Measurements from ENCODE around the gene BSPH1.
"Not testable (repeated sequence)": the region's sequence is repeated elsewhere in the genome, so short reads cannot be mapped to it uniquely, and the experiment has no call there.

The BSPH1 gene

GRCh38 chr19:47996230-47996727, 4.3 kb upstream of the BSPH1 start:
- Histone ChIP-seq H3K27me3 (ENCODE audit: insufficient read depth, insufficient read length) (no peaks in the 10 kb centered on the region), H3K4me3 (ENCODE audit: insufficient read length, low read depth) (no peak overlapping the region), H3K36me3 (ENCODE audit: insufficient read depth, insufficient read length, low read length) (no peaks in the 10 kb centered on the region), H3K4me1 (ENCODE audit: insufficient read depth, insufficient read length) (no peaks in the 10 kb centered on the region), H3K9me3 (ENCODE audit: insufficient read depth, low read length) (peaks cover 5% of the 10 kb centered on the region; the same call in 1 of the 2 replicates), H3K9ac (ENCODE audit: insufficient read length, low read depth) (no peak overlapping the region)
- DNase-seq (ENCODE audit: low read depth, low spot score): no peak
- TF ChIP-seq YY1 (IDR thresholded peaks at IDR 0.05; ENCODE audit: insufficient read depth, insufficient read length): no peak
- no peak for TF ChIP-seq SUZ12 (IDR thresholded peaks at IDR 0.05; ENCODE audit: extremely low read depth, insufficient read depth, insufficient read length)
- TF ChIP-seq ZNF274 (IDR thresholded peaks at IDR 0.05; ENCODE audit: low read depth, low read length): no peak

- no peaks in the 10 kb centered on the region for H3K27me3 ChIP-seq (ENCODE audit: insufficient read depth, insufficient read length)
- H3K4me3 ChIP-seq (ENCODE audit: insufficient read length, low read depth): no peak within 1 kb of the TSS
- TF ChIP-seq SUZ12 (IDR thresholded peaks at IDR 0.05; ENCODE audit: extremely low read depth, insufficient read depth, insufficient read length): no peak
- TF ChIP-seq YY1 (IDR thresholded peaks at IDR 0.05; ENCODE audit: insufficient read depth, insufficient read length): no peak
- TF ChIP-seq ZNF274 (IDR thresholded peaks at IDR 0.05; ENCODE audit: low read depth, low read length): no peak
- no peaks in the 10 kb centered on the region for H3K9me3 ChIP-seq (ENCODE audit: insufficient read depth, low read length)
- H3K36me3 ChIP-seq (ENCODE audit: insufficient read depth, insufficient read length, low read length): no peaks in the 10 kb centered on the region
- H3K4me1 ChIP-seq (ENCODE audit: insufficient read depth, insufficient read length): no peaks in the 10 kb centered on the region
- no peak within 1 kb of the TSS for H3K9ac ChIP-seq (ENCODE audit: insufficient read length, low read depth)
- no peak for DNase-seq (ENCODE audit: low read depth, low spot score)
Measured at GRCh38 chr19:47994209-47994802, 2.3 kb upstream of the BSPH1 start, which contains the start of gene ELSPBP1. Gene ELSPBP1, plus strand, starts transcription at chr19:47994632. Its CDS starts 14,036 bp downstream, at chr19:48008668.

- Histone ChIP-seq H3K9me3 (ENCODE audit: insufficient read depth, low read length) (no peaks in the 10 kb centered on the region), H3K36me3 (ENCODE audit: insufficient read depth, insufficient read length, low read length) (no peaks in the 10 kb centered on the region), H3K27me3 (ENCODE audit: insufficient read depth, insufficient read length) (no peaks in the 10 kb centered on the region), H3K9ac (ENCODE audit: insufficient read length, low read depth) (no peak overlapping the region), H3K4me3 (ENCODE audit: insufficient read length, low read depth) (no peak overlapping the region), H3K4me1 (ENCODE audit: insufficient read depth, insufficient read length) (no peaks in the 10 kb centered on the region)
- TF ChIP-seq SUZ12 (IDR thresholded peaks at IDR 0.05; ENCODE audit: extremely low read depth, insufficient read depth, insufficient read length) (no peak), YY1 (IDR thresholded peaks at IDR 0.05; ENCODE audit: insufficient read depth, insufficient read length) (no peak), ZNF274 (IDR thresholded peaks at IDR 0.05; ENCODE audit: low read depth, low read length) (no peak)
- no peak for DNase-seq (ENCODE audit: low read depth, low spot score)
Measured at GRCh38 chr19:47991191-47991808, 670 bp downstream of the BSPH1 start.

DNA sequence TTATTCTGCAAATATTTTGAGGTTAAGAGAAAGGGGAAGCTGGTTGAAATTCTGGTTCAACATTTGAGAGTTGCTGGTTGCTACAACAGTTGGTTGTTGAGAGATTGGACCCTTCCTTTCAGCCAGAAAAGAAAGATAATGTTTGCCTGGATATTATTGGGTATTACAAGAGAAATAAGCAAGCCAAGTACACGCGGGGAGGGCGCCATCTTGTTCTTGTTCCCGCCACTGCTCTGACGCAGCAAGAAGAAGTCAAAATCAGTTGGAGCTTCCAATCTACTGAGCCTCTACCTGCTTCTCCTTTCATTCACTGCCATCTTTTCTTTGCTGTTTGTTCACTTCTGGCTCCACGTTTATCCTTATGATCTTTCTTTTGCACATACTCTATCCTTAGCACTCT, 18.4 kb downstream of the BSPH1 start:
- no peaks in the 10 kb centered on the region for H3K4me1 ChIP-seq (ENCODE audit: insufficient read depth, insufficient read length)
- H3K4me3 ChIP-seq (ENCODE audit: insufficient read length, low read depth): no peak overlapping the region
- H3K27me3 ChIP-seq (ENCODE audit: insufficient read depth, insufficient read length): no peaks in the 10 kb centered on the region
- H3K36me3 ChIP-seq (ENCODE audit: insufficient read depth, insufficient read length, low read length): no peaks in the 10 kb centered on the region
- no peak overlapping the region for H3K9ac ChIP-seq (ENCODE audit: insufficient read length, low read depth)
- no peak for DNase-seq (ENCODE audit: low read depth, low spot score)
- no peaks in the 10 kb centered on the region for H3K9me3 ChIP-seq (ENCODE audit: insufficient read depth, low read length)
- TF ChIP-seq SUZ12 (IDR thresholded peaks at IDR 0.05; ENCODE audit: extremely low read depth, insufficient read depth, insufficient read length) (no peak), ZNF274 (IDR thresholded peaks at IDR 0.05; ENCODE audit: low read depth, low read length) (no peak), YY1 (IDR thresholded peaks at IDR 0.05; ENCODE audit: insufficient read depth, insufficient read length) (no peak)

- H3K27me3 ChIP-seq (ENCODE audit: insufficient read depth, insufficient read length); H3K9me3 ChIP-seq (ENCODE audit: insufficient read depth, low read length); DNase-seq (ENCODE audit: low read depth, low spot score); H3K9ac ChIP-seq (ENCODE audit: insufficient read length, low read depth); H3K36me3 ChIP-seq (ENCODE audit: insufficient read depth, insufficient read length, low read length); H3K4me1 ChIP-seq (ENCODE audit: insufficient read depth, insufficient read length); H3K4me3 ChIP-seq (ENCODE audit: insufficient read length, low read depth): not testable (repeated sequence)
Measured at GRCh38 chr19:47955936-47956335, 36.0 kb downstream of the BSPH1 start.

DNA sequence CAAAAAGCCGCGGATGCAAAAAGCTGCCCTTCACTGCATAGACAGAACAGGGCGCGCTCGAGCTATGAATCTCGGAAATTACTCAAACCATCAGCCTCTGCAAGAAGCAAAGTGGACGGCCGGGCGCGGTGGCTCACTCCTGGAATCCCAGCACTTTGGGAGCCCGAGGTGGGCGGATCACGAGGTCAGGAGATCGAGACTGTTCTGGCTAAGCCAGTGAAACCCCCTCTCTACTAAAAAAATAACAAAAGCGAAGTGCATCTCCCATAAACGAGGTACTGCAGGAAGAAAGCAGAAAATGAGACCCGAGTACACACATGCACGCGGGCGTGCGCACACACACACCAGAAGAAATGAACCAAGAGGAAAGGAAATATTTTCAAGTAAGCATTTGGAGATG, 39.8 kb downstream of the BSPH1 start:
- not testable (repeated sequence) for DNase-seq (ENCODE audit: low read depth, low spot score); H3K27me3 ChIP-seq (ENCODE audit: insufficient read depth, insufficient read length); H3K9ac ChIP-seq (ENCODE audit: insufficient read length, low read depth); H3K36me3 ChIP-seq (ENCODE audit: insufficient read depth, insufficient read length, low read length); H3K4me3 ChIP-seq (ENCODE audit: insufficient read length, low read depth); H3K9me3 ChIP-seq (ENCODE audit: insufficient read depth, low read length); H3K4me1 ChIP-seq (ENCODE audit: insufficient read depth, insufficient read length)

- H3K4me1 ChIP-seq (ENCODE audit: insufficient read depth, insufficient read length); H3K27me3 ChIP-seq (ENCODE audit: insufficient read depth, insufficient read length); H3K9me3 ChIP-seq (ENCODE audit: insufficient read depth, low read length); H3K36me3 ChIP-seq (ENCODE audit: insufficient read depth, insufficient read length, low read length); DNase-seq (ENCODE audit: low read depth, low spot score); H3K9ac ChIP-seq (ENCODE audit: insufficient read length, low read depth); H3K4me3 ChIP-seq (ENCODE audit: insufficient read length, low read depth): not testable (repeated sequence)
Measured at GRCh38 chr19:47949852-47950521, 42.0 kb downstream of the BSPH1 start.

DNA sequence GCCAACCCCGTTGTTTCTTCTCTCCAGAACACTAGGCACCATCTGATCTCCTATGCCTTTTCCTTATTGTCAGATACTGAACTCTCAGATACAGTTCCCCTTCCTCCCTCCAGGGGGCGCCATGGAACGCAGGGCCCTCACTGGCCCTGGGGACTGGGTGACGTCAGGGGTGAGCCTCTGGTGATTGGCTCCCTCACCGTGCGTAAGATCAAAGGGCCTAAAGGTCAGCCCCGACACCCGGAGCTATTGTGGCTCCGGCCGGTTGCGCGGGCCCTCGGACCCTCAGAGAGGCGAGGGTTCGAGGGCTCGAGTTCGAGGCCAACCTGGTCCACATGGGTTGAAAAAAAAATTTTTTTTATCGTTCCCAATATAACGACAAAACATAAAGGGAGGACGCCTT, 63.4 kb downstream of the BSPH1 start:
- not testable (repeated sequence) for H3K36me3 ChIP-seq (ENCODE audit: insufficient read depth, insufficient read length, low read length); H3K27me3 ChIP-seq (ENCODE audit: insufficient read depth, insufficient read length); H3K4me3 ChIP-seq (ENCODE audit: insufficient read length, low read depth); DNase-seq (ENCODE audit: low read depth, low spot score); H3K4me1 ChIP-seq (ENCODE audit: insufficient read depth, insufficient read length); H3K9ac ChIP-seq (ENCODE audit: insufficient read length, low read depth); H3K9me3 ChIP-seq (ENCODE audit: insufficient read depth, low read length)

DNA sequence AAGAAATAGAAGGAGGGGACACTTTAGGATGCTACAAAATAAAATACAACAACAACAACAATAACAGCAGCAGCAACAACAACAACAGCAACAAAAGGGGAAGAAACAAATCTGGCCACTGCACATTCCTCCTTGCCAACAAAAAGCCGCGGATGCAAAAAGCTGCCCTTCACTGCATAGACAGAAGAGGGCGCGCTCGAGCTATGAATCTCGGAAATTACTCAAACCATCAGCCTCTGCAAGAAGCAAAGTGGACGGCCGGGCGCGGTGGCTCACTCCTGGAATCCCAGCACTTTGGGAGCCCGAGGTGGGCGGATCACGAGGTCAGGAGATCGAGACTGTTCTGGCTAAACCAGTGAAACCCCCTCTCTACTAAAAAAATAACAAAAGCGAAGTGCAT, 71.9 kb downstream of the BSPH1 start:
- DNase-seq (ENCODE audit: low read depth, low spot score); H3K36me3 ChIP-seq (ENCODE audit: insufficient read depth, insufficient read length, low read length); H3K27me3 ChIP-seq (ENCODE audit: insufficient read depth, insufficient read length): not testable (repeated sequence)

More for the DNA sequence above, 71.9 kb downstream of the BSPH1 start:
- not testable (repeated sequence) for H3K4me1 ChIP-seq (ENCODE audit: insufficient read depth, insufficient read length); H3K4me3 ChIP-seq (ENCODE audit: insufficient read length, low read depth); H3K9ac ChIP-seq (ENCODE audit: insufficient read length, low read depth); H3K9me3 ChIP-seq (ENCODE audit: insufficient read depth, low read length)
